GM12875 (cell line): ENCODE measurements around the gene CNBP.
"Not testable (repeated sequence)": the region's sequence is repeated elsewhere in the genome, so short reads cannot be mapped to it uniquely, and the experiment has no call there.

Source experiments
- H3K4me3 ChIP-seq: one replicate; pipeline ENCODE4 v1.5.1; 2011; ENCODE audit warnings: low read depth, low read length, control low read depth
- CTCF ChIP-seq: IDR thresholded peaks from 2 replicates; pipeline ENCODE4 v1.5.1; 2011; ENCODE audit warnings: low read depth, mild to moderate bottlenecking, control low read depth, inconsistent platforms, low read length, moderate library complexity, borderline replicate concordance; ENCODE audit not compliant: insufficient read depth

The CNBP gene

GRCh38 chr3:129139911-129140310 is 43.8 kb downstream of the CNBP start:
- no peak overlapping the region for H3K4me3 ChIP-seq
- no peak for TF ChIP-seq CTCF

GRCh38 chr3:129136275-129136674 is 47.4 kb downstream of the CNBP start:
- not testable (repeated sequence) for H3K4me3 ChIP-seq

GRCh38 chr3:129132097-129132866 is 51.4 kb downstream of the CNBP start:
- no peak overlapping the region for H3K4me3 ChIP-seq
- no peak for TF ChIP-seq CTCF

- no peak for TF ChIP-seq CTCF
- H3K4me3 ChIP-seq, result no peak overlapping the region
Measured at GRCh38 chr3:129131465-129132088, 52.1 kb downstream of the CNBP start.

GRCh38 chr3:129130291-129130813 is 53.3 kb downstream of the CNBP start:
- H3K4me3 ChIP-seq, result no peak overlapping the region
- no peak for TF ChIP-seq CTCF

- TF ChIP-seq CTCF, result no peak
- H3K4me3 ChIP-seq, result no peak overlapping the region
Measured at GRCh38 chr3:129128357-129129155, 55.1 kb downstream of the CNBP start.

GRCh38 chr3:129126726-129127280 is 56.9 kb downstream of the CNBP start:
- TF ChIP-seq CTCF, result no peak
- H3K4me3 ChIP-seq, result no peak overlapping the region
